ENCODE data around the gene BUB1.

BUB1 gene

DNA sequence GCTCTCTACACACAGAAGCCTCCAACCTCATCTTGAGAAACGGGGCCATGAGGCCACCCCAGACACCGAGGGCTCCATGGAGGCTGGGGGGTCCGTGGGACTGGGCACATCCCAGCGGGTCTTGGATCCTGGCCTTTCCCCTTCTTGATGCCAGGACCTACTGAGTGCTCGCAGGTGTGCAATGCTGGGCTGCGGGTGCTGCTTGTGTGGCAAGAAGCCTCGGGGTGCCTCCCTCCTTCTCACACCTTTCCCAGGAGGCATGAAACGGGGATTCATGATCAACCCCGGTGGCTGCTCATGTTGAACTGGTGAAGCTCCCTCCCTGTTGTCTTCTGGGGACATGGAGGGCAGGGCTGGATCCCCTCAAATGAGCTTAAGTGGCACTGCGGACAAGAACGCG is 2.0 kb upstream of the BUB1 start:
- H3K36me3 ChIP-seq (ENCODE audit: control insufficient read depth in 4 of 4, insufficient read depth in 4 of 4, low read length in 3 of 4) = peaks cover 0 to 2% (median 0%) of the 10 kb centered on the region in 4 experiments
- peaks cover 12 to 44% (median 25%) of the 10 kb centered on the region in 4 experiments for H3K4me1 ChIP-seq (ENCODE audit: control extremely low read depth in 1 of 4, control insufficient read depth in 4 of 4, insufficient read depth in 4 of 4, low read length in 3 of 4)
- H3K4me3 ChIP-seq (ENCODE audit: control insufficient read depth in 1 of 7, extremely low read depth in 1 of 7, insufficient read depth in 4 of 7, low read depth in 2 of 7, low read length in 6 of 7) = peak overlapping the region in 2 of 7 experiments; percentile 93 to 99
- no peaks in the 10 kb centered on the region for H3K9me3 ChIP-seq (ENCODE audit: control extremely low read depth in 1 of 5, control insufficient read depth in 4 of 5, insufficient read depth in 2 of 5, low read depth in 1 of 5, low read length in 4 of 5)
- peak overlapping the region in 1 of 2 experiments; percentile 96 for H3K27ac ChIP-seq (ENCODE audit: insufficient read depth in 1 of 2, low read depth in 1 of 2, low read length in 2 of 2, poor library complexity in 1 of 2, severe bottlenecking in 2 of 2)
- H3K27me3 ChIP-seq (replicated peaks in 2 of 5; ENCODE audit: control insufficient read depth in 4 of 5, insufficient read depth in 5 of 5, low read length in 4 of 5) = no peaks in the 10 kb centered on the region
- POLR2A ChIA-PET = interaction anchor here (1.0 kb wide), 1 partner anchor 75 kb away, joined by 3 read pairs; no protein-coding TSS in a partner anchor
- 97% methylated on average over 11 of the region's 12 CpGs for WGBS (ENCODE audit: insufficient coverage)
- DNase-seq = no peak
- CTCF ChIA-PET = interaction anchor here (1.0 to 2.6 kb wide), 7 partner anchors 12 to 78 kb away, joined by 3 to 17 read pairs (median 4); partner anchors contain the start of gene ACOXL

DNA sequence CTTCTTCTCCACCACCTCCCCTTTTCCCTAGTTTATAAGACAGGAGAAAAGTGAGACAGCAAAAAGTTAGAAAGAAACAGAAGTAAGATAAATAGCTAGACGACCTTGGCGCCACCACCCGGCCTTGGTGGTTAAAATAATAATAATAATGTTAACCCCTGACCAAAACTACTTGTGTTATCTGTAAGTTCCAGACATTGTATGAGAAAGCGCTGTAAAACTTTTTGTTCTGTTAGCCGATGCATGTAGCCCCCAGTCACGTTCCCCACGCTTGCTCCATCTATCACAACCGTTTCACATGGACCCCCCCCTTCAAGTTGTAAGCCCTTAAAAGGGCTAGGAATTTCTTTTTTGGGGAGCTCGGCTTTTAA is 1.5 kb upstream of the BUB1 start:
- Histone ChIP-seq H3K4me3 (ENCODE audit: control insufficient read depth in 1 of 7, extremely low read depth in 1 of 7, insufficient read depth in 4 of 7, low read depth in 2 of 7, low read length in 6 of 7) (peak overlapping the region in 5 of 7 experiments; percentile 86 to 99 (median 93)), H3K4me1 (ENCODE audit: control extremely low read depth in 1 of 4, control insufficient read depth in 4 of 4, insufficient read depth in 4 of 4, low read length in 3 of 4) (peaks cover 12 to 48% (median 26%) of the 10 kb centered on the region in 4 experiments), H3K36me3 (ENCODE audit: control insufficient read depth in 4 of 4, insufficient read depth in 4 of 4, low read length in 3 of 4) (peaks cover 0 to 7% (median 0%) of the 10 kb centered on the region in 4 experiments), H3K9me3 (ENCODE audit: control extremely low read depth in 1 of 5, control insufficient read depth in 4 of 5, insufficient read depth in 2 of 5, low read depth in 1 of 5, low read length in 4 of 5) (no peaks in the 10 kb centered on the region), H3K27ac (ENCODE audit: insufficient read depth in 1 of 2, low read depth in 1 of 2, low read length in 2 of 2, poor library complexity in 1 of 2, severe bottlenecking in 2 of 2) (peak overlapping the region; percentile 91 to 96), H3K27me3 (replicated peaks in 2 of 5; ENCODE audit: control insufficient read depth in 4 of 5, insufficient read depth in 5 of 5, low read length in 4 of 5) (no peaks in the 10 kb centered on the region)
- ChIA-PET CTCF (interaction anchor here (0.7 to 2.6 kb wide), 9 partner anchors 12 to 78 kb away, joined by 3 to 17 read pairs (median 4); partner anchors contain the start of gene ACOXL), POLR2A (interaction anchor here (1.0 to 1.8 kb wide), 3 partner anchors 10 to 76 kb away, joined by 3 to 4 read pairs (median 3); no protein-coding TSS in a partner anchor)
- peak; percentile 39 to 86 (median 70) for DNase-seq
- WGBS (ENCODE audit: insufficient coverage) = 8% methylated on average over 6 of the region's 9 CpGs

DNA sequence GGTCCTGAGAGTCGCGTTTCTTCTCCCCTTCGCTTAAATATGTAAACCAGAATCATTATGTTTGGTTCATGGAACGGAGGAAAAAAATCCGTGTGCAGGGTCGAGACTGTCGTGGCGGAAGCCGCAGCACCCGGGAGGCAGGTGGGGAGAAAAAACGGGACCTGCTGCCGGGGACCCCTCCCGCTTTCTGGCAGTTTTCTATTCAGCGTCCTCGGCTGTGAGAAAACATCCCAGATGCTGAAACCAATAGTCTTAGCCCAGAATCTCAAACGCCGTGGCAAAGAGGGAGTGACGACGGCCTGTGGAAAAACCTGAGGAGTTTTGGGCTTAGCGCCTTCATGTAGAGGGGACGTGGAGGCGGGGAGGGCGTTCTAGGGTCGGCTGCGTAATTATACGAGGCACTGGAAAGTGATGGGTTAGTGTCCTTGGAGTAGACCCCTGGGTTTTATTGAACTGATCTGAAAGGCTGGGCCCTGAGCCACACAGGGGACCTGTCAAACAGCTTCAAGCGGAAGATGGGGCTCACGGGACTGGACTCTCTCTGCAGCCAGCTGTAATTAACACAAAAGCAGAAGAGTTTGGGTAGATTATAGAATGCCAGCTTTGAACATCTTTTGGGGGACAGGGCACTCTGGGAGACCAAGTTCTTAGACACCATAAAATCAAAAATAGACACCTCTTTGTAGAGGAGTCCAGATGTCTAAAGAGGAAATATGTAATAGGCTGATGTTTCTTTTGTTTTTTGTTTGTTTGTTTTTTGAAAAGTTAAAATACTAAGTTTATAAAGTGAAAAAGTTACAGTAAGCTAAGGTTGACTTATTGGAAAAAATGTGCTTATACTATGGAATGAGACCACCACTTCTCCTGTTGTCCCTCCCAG is 834 bp upstream of the BUB1 start:
- peak overlapping the region; percentile 91 to 96 for H3K27ac ChIP-seq (ENCODE audit: insufficient read depth in 1 of 2, low read depth in 1 of 2, low read length in 2 of 2, poor library complexity in 1 of 2, severe bottlenecking in 2 of 2)
- peak overlapping the region; percentile 55 to 99 (median 88) for H3K4me3 ChIP-seq (ENCODE audit: control insufficient read depth in 1 of 7, extremely low read depth in 1 of 7, insufficient read depth in 4 of 7, low read depth in 2 of 7, low read length in 6 of 7)
- ChIA-PET CTCF (interaction anchor here (0.7 to 2.6 kb wide), 9 partner anchors 11 to 79 kb away, joined by 3 to 17 read pairs (median 4); partner anchors contain the start of gene ACOXL), POLR2A (interaction anchor here (1.0 to 1.8 kb wide), 3 partner anchors 11 to 76 kb away, joined by 3 to 4 read pairs (median 3); no protein-coding TSS in a partner anchor)
- 0% methylated on average over 28 of the region's 28 CpGs for WGBS (ENCODE audit: insufficient coverage)
- H3K27me3 ChIP-seq (replicated peaks in 2 of 5; ENCODE audit: control insufficient read depth in 4 of 5, insufficient read depth in 5 of 5, low read length in 4 of 5) = no peaks in the 10 kb centered on the region
- peaks cover 12 to 48% (median 26%) of the 10 kb centered on the region in 4 experiments for H3K4me1 ChIP-seq (ENCODE audit: control extremely low read depth in 1 of 4, control insufficient read depth in 4 of 4, insufficient read depth in 4 of 4, low read length in 3 of 4)
- H3K36me3 ChIP-seq (ENCODE audit: control insufficient read depth in 4 of 4, insufficient read depth in 4 of 4, low read length in 3 of 4) = peaks cover 0 to 12% (median 0%) of the 10 kb centered on the region in 4 experiments
- no peaks in the 10 kb centered on the region for H3K9me3 ChIP-seq (ENCODE audit: control extremely low read depth in 1 of 5, control insufficient read depth in 4 of 5, insufficient read depth in 2 of 5, low read depth in 1 of 5, low read length in 4 of 5)
- DNase-seq = peak; percentile 25 to 58 (median 53)

DNA sequence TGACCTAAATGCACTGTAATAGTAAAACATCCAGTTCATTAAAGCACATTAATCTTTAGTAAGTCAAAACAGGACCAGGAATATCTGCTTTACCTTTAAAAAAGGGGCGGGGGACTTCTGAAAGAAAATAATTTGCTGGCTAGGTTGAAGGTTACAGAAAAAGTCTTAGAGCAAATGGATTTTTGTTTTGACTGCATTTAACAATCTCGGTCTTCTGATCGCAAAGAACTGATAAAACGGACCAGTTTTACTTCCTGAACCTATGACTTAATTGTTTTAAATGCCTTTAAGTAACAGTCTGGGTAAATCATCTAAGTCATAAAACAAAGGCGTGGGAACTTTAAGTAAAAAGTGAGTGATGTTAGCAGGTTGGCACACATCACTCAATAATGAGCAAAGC is 783 bp downstream of the BUB1 start:
- peak overlapping the region in 6 of 7 experiments; percentile 86 to 99 (median 90) for H3K4me3 ChIP-seq (ENCODE audit: control insufficient read depth in 1 of 7, extremely low read depth in 1 of 7, insufficient read depth in 4 of 7, low read depth in 2 of 7, low read length in 6 of 7)
- peak overlapping the region in 1 of 2 experiments; percentile 96 for H3K27ac ChIP-seq (ENCODE audit: insufficient read depth in 1 of 2, low read depth in 1 of 2, low read length in 2 of 2, poor library complexity in 1 of 2, severe bottlenecking in 2 of 2)
- ChIA-PET POLR2A (no interaction called here), CTCF (interaction anchor here (2.6 kb wide), 1 partner anchor 78 kb away, joined by 17 read pairs; no protein-coding TSS in a partner anchor)
- H3K27me3 ChIP-seq (replicated peaks in 2 of 5; ENCODE audit: control insufficient read depth in 4 of 5, insufficient read depth in 5 of 5, low read length in 4 of 5) = no peaks in the 10 kb centered on the region
- WGBS (ENCODE audit: insufficient coverage) = 21% methylated on average over 4 of the region's 5 CpGs
- DNase-seq = peak in 1 of 3 donors; percentile 11
- H3K36me3 ChIP-seq (ENCODE audit: control insufficient read depth in 4 of 4, insufficient read depth in 4 of 4, low read length in 3 of 4) = peaks cover 4 to 28% (median 8%) of the 10 kb centered on the region in 4 experiments
- peaks cover 12 to 48% (median 26%) of the 10 kb centered on the region in 4 experiments for H3K4me1 ChIP-seq (ENCODE audit: control extremely low read depth in 1 of 4, control insufficient read depth in 4 of 4, insufficient read depth in 4 of 4, low read length in 3 of 4)
- H3K9me3 ChIP-seq (ENCODE audit: control extremely low read depth in 1 of 5, control insufficient read depth in 4 of 5, insufficient read depth in 2 of 5, low read depth in 1 of 5, low read length in 4 of 5) = no peaks in the 10 kb centered on the region

DNA sequence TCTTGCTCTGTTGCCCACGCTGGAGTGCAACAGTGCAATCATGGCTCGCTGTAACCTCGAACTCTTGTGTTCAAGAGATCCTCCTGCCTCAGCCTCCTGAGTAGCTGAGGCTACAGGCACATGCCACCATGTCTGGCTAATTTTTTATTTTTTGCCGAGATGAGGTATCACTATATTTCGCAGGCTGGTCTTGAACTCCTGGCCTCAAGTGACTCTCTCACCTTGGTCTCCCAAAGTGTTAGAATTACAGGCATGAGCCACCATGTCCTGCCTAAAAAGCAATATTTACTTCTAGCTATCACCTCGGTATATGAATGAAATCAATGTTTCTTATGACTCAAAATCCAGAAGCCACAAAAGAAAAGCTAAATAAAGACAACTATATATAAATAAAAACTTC is 2.2 kb downstream of the BUB1 start:
- ChIA-PET POLR2A (no interaction called here), CTCF (interaction anchor here (1.2 to 1.9 kb wide), 3 partner anchors 9 to 80 kb away, joined by 4 to 9 read pairs (median 5); no protein-coding TSS in a partner anchor)
- no peaks in the 10 kb centered on the region for H3K9me3 ChIP-seq (ENCODE audit: control extremely low read depth in 1 of 5, control insufficient read depth in 4 of 5, insufficient read depth in 2 of 5, low read depth in 1 of 5, low read length in 4 of 5)
- peak in 2 of 3 donors; percentile 4 to 9 for DNase-seq
- H3K4me3 ChIP-seq (ENCODE audit: control insufficient read depth in 1 of 7, extremely low read depth in 1 of 7, insufficient read depth in 4 of 7, low read depth in 2 of 7, low read length in 6 of 7) = no peak overlapping the region
- no peaks in the 10 kb centered on the region for H3K27me3 ChIP-seq (replicated peaks in 2 of 5; ENCODE audit: control insufficient read depth in 4 of 5, insufficient read depth in 5 of 5, low read length in 4 of 5)
- peaks cover 4 to 42% (median 14%) of the 10 kb centered on the region in 4 experiments for H3K36me3 ChIP-seq (ENCODE audit: control insufficient read depth in 4 of 4, insufficient read depth in 4 of 4, low read length in 3 of 4)
- WGBS (ENCODE audit: insufficient coverage) = 94% methylated on average over 5 of the region's 6 CpGs
- peaks cover 12 to 48% (median 26%) of the 10 kb centered on the region in 4 experiments for H3K4me1 ChIP-seq (ENCODE audit: control extremely low read depth in 1 of 4, control insufficient read depth in 4 of 4, insufficient read depth in 4 of 4, low read length in 3 of 4)
- peak overlapping the region in 1 of 2 experiments; percentile 62 for H3K27ac ChIP-seq (ENCODE audit: insufficient read depth in 1 of 2, low read depth in 1 of 2, low read length in 2 of 2, poor library complexity in 1 of 2, severe bottlenecking in 2 of 2)

DNA sequence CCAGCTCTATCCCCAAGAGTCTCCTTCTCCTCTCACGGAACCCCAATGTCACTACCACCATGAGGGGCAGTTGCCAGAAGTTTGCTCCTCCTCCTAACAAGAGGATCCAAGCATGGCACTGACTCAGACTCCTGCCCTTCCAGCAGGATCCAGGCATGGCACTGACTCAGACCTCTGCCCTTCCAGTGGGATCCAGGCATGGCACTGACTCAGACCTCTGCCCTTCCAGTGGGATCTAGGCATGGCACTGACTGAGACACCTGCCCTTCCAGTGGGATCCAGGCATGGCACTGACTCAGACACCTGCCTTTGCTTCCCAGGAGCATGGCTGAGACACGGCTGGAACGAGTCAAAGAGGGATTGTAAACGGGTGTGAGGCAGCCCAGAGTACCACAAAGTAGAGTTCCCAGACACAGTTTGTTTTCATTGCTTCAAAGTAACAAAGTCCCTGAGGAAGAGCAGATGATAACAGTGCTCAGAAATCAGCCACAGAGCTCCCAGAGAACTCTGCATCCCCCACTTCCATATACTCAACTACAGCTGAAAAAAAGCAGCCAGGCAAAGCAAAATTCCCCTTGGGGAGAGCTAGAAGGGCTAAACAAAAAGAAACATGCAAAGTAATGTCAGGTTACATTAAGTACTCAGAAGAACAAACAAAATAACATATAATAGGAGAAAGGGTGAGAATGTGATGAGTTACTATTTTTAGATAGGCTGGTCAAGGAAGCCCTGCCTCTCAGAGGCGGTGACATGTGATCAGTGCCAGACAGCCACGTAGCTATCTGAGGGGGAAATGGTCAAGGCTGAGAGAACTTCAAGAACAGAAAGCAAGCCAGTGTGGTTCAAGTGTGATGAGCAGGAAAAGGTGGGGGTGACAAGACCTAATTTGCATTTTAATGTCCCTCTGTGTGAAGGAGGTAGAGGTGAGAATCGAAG is 3.0 kb downstream of the BUB1 start:
- H3K4me3 ChIP-seq (ENCODE audit: control insufficient read depth in 1 of 7, extremely low read depth in 1 of 7, insufficient read depth in 4 of 7, low read depth in 2 of 7, low read length in 6 of 7) = peak overlapping the region in 1 of 7 experiments; percentile 6
- ChIA-PET CTCF (interaction anchor here (1.2 to 1.9 kb wide), 3 partner anchors 9 to 81 kb away, joined by 4 to 9 read pairs (median 5); no protein-coding TSS in a partner anchor), POLR2A (no interaction called here)
- WGBS (ENCODE audit: insufficient coverage) = 72% methylated on average over 6 of the region's 7 CpGs
- H3K27me3 ChIP-seq (replicated peaks in 2 of 5; ENCODE audit: control insufficient read depth in 4 of 5, insufficient read depth in 5 of 5, low read length in 4 of 5) = no peaks in the 10 kb centered on the region
- peaks cover 4 to 46% (median 16%) of the 10 kb centered on the region in 4 experiments for H3K36me3 ChIP-seq (ENCODE audit: control insufficient read depth in 4 of 4, insufficient read depth in 4 of 4, low read length in 3 of 4)
- DNase-seq = peak in 2 of 3 donors; percentile 17 to 33
- H3K4me1 ChIP-seq (ENCODE audit: control extremely low read depth in 1 of 4, control insufficient read depth in 4 of 4, insufficient read depth in 4 of 4, low read length in 3 of 4) = peaks cover 12 to 47% (median 24%) of the 10 kb centered on the region in 4 experiments
- H3K9me3 ChIP-seq (ENCODE audit: control extremely low read depth in 1 of 5, control insufficient read depth in 4 of 5, insufficient read depth in 2 of 5, low read depth in 1 of 5, low read length in 4 of 5) = no peaks in the 10 kb centered on the region
- peak overlapping the region in 1 of 2 experiments; percentile 62 for H3K27ac ChIP-seq (ENCODE audit: insufficient read depth in 1 of 2, low read depth in 1 of 2, low read length in 2 of 2, poor library complexity in 1 of 2, severe bottlenecking in 2 of 2)
